ENCODE data around the gene WNK2. TPM values are rescaled to one million over a fixed set of nuclear protein-coding genes. Genes with fewer than 3 reads are reported as not detected.

WNK2 gene
- total RNA-seq, 1 donor from 2014 or later, result 1.0 TPM

- H3K4me3 ChIP-seq (ENCODE audit: low read depth, low read length), result no peak overlapping the region
- no peak for DNase-seq (ENCODE audit: low read depth)
- TF ChIP-seq, protein P1, sequence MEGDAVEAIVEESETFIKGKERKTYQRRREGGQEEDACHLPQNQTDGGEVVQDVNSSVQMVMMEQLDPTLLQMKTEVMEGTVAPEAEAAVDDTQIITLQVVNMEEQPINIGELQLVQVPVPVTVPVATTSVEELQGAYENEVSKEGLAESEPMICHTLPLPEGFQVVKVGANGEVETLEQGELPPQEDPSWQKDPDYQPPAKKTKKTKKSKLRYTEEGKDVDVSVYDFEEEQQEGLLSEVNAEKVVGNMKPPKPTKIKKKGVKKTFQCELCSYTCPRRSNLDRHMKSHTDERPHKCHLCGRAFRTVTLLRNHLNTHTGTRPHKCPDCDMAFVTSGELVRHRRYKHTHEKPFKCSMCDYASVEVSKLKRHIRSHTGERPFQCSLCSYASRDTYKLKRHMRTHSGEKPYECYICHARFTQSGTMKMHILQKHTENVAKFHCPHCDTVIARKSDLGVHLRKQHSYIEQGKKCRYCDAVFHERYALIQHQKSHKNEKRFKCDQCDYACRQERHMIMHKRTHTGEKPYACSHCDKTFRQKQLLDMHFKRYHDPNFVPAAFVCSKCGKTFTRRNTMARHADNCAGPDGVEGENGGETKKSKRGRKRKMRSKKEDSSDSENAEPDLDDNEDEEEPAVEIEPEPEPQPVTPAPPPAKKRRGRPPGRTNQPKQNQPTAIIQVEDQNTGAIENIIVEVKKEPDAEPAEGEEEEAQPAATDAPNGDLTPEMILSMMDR (conservative IDR thresholded peaks at IDR 0.05; ENCODE audit: low read depth, low read length), result no peak
Observed at GRCh38 chr9:93221044-93221443, 37.1 kb downstream of the WNK2 start.

DNA sequence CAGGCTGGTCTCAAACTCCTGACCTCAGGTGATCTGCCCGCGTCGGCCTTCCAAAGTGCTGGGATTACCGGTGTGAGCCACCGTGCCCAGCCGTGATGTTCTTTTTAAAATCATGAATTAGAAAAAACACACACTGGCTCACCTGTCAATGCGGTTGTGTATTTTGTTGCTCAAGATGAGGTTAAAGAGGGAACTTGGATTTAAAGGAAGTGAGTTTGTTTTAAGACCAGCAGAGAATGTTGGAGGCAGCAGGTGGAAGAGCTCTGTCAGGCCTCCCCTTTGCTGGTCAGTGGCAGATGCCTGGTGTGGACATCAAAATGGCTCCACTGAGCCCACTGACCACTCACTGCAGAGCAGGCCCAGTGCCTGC is 38.9 kb downstream of the WNK2 start:
- H3K4me3 ChIP-seq (ENCODE audit: low read depth, low read length), result no peak overlapping the region
- no peak for DNase-seq (ENCODE audit: low read depth)
- TF ChIP-seq, protein P1 (conservative IDR thresholded peaks at IDR 0.05; ENCODE audit: low read depth, low read length), result no peak

DNA sequence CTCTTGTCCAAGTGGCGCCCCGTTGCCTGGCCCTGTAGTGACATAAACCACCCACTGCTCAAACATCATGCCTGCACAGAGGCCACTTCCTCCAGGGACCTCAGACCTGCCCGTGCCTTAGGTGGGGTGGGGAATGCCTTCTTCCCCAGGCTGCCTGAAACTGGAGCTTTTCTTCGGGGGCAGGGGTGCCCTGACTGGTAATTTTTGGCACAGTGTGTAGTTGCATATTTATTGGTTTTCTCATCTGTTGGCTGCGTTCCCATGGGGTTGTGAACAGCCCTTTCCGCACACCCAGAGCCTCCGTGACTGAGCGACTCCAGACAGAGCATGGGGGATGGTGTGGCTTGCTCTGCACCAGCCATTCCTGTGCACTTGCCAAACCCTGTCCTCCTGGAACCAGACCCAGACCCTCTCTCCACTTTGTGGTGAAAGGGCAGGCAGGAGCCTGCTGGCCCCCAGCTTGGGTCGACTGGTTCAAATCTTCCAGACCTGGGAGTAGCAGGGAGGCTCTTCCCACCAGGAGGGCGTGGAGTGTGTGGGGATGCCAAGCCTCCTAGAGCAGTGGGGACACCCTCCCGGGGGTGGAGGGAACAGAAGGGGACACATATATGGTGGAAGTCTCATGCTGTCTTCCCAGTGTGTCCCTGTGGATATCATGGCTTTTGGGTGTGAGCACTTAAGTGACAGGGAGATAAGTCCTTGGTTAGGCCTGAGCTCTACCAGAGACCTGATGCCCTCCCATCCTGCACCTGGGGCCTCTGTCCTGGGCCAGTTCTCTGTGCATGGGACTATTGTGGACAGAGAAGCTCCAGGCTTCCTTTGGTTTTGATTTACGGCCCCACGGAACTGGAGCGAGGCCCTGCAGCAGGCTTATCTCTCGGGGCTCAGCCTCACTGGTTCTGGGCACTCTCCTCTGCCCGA is 39.6 kb downstream of the WNK2 start:
- TF ChIP-seq, protein P1 (conservative IDR thresholded peaks at IDR 0.05; ENCODE audit: low read depth, low read length), result no peak
- H3K4me3 ChIP-seq (ENCODE audit: low read depth, low read length), result no peak overlapping the region
- peak; percentile 26 for DNase-seq (ENCODE audit: low read depth)

DNA sequence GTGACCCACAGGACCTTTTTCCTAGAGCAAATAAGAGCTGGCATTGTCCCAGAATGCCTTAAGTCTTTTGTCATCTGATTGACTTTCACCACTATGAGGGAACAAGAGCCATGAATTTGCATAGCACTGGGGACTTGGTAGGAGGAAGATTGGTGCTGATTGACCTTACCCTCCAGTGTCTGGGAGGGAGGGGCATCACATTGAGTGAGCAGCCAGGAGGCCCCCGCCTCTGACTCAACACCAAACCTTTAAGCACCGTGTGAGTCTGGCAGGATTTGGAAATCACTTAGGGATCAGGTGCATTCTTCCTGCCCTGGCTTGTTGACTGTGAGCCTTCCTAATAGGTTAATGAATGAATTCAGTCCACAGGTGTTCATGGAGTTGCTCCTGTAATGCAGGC is 40.7 kb downstream of the WNK2 start:
- no peak overlapping the region for H3K4me3 ChIP-seq (ENCODE audit: low read depth, low read length)
- TF ChIP-seq, protein P1 (conservative IDR thresholded peaks at IDR 0.05; ENCODE audit: low read depth, low read length), result no peak
- DNase-seq (ENCODE audit: low read depth), result peak; percentile 13

DNA sequence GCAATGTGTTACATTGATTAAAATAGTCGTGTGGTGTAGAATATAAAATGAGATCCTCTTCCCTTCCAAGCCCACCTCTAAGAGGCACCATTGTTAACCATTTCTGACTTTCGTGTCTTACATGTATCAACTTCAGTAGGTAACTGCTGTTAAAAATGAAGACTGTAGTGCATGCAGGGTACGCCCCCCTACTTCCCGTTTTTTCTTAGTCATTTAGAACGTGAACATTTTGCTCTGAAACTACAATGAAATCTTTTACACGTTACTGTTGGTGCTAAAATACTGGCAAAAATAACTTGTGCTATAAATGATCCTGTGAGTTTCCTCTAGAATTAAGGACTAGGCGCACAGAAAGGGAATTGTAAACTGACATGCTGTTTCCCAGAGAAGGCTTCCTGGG is 41.5 kb downstream of the WNK2 start:
- DNase-seq (ENCODE audit: low read depth), result no peak
- H3K4me3 ChIP-seq (ENCODE audit: low read depth, low read length), result no peak overlapping the region
- TF ChIP-seq, protein P1 (conservative IDR thresholded peaks at IDR 0.05; ENCODE audit: low read depth, low read length), result no peak

DNA sequence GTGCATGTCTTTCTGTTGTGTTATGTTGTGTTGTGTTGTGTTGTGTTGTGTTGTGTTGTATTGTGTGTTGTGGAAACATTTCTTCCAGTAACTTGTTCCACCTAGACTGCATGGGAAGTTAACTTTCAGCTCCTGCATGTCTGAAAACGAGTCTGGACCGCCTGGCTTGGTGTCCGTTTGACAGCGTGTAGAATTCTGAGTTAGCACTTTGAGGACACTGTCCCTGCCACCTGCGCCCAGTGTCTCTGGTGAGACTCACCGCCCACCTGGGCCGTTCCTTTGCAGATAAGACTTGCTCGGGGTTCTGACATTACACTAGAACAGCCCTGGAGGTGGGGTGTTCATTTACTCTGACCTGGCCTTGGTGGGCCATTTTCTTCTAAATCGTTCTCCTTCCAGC is 42.0 kb downstream of the WNK2 start:
- DNase-seq (ENCODE audit: low read depth), result no peak
- no peak overlapping the region for H3K4me3 ChIP-seq (ENCODE audit: low read depth, low read length)
- TF ChIP-seq, protein P1 (conservative IDR thresholded peaks at IDR 0.05; ENCODE audit: low read depth, low read length), result no peak

DNA sequence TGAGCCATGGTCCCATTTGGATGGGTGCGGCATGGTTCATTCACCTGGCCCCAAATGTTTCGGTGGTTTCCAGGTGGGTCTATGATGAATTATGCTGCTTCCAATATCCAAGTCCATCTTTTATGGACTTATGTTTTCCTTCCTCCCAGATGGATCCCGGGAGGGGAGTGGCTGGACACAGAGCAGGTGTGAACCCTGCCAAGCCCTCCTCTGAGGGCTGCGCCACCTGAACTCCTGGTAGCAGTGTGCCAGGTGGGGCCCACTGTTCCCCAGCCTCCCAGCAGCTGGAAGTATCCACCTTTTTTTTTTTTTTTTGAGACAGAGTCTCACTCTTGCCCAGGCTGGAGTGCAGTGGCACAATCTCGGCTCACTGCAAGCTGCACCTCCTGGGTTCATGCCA is 42.9 kb downstream of the WNK2 start:
- no peak for DNase-seq (ENCODE audit: low read depth)
- H3K4me3 ChIP-seq (ENCODE audit: low read depth, low read length), result no peak overlapping the region
- TF ChIP-seq, protein P1 (conservative IDR thresholded peaks at IDR 0.05; ENCODE audit: low read depth, low read length), result no peak
